T-helper 1 cell treated with Interleukin-12 subunit alpha and Interleukin-12 subunit beta and Interleukin-4 antibody, amounts not matched to agents 30 ng/mL and 1 ng/mL, for 36 hours (primary cell): Measurements from ENCODE around the gene SCAF11. TPM values are rescaled to one million over a fixed set of nuclear protein-coding genes. Genes with fewer than 3 reads are reported as not detected.

ENCODE experiments used
- intact Hi-C: fragments of 100-400 bp; cut with micrococcal nuclease; formaldehyde crosslinking; loops from one replicate; pipeline ENCODE4 v1.15.1; 2024
- total RNA-seq: library from RNA; stranded (reverse); gene quantifications from 2 replicates; pipeline ENCODE4 v1.2.3, GENCODE V29; 2022

Gene SCAF11
- total RNA-seq, 1 donor from 2014 or later, result 164 TPM

DNA sequence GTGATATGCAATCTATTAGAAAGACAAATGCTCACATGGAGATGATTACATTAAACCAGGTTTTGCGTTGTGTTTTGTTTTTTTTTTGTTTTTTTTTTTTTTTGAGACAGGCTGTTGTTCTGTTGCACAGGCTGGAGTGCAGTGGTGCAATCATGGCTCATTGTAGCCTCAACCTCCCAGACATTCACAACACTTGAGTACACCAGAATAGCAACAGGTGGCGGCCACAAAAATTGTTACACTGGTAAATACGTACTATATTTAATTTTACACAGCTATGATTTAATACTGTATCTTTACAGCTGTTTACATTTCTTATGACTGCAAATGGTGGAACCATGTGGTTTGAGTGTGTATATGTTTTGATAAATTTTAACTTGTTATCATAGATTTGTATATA, 60.0 kb downstream of the SCAF11 start:
- intact Hi-C loops, result loop anchor here (10.0 kb wide), 1 partner anchor 386 kb away; no protein-coding TSS in a partner anchor

GRCh38 chr12:45928309-45928708, 62.1 kb downstream of the SCAF11 start:
- intact Hi-C loops, result no loop called here

DNA sequence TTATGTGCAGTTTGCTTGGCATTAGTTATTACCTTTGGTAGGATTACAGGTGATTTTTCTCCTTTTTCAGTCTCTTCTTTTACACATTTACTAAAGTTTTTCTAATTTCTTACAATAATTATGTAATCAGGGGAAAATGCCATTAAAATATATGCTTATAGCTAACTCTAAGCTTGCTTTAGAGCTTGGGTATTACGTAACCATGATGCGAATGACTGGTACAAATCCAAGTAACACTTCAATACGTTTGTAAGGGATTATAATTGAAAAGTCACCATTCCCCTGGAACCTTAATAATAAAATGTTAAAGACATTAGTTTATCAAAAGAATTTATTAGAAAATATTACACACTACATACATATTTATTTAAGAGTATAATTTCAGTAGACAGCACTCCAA, 71.6 kb downstream of the SCAF11 start:
- intact Hi-C loops, result no loop called here

- intact Hi-C loops, result no loop called here
Measured at GRCh38 chr12:45915405-45915804, 75.0 kb downstream of the SCAF11 start.

DNA sequence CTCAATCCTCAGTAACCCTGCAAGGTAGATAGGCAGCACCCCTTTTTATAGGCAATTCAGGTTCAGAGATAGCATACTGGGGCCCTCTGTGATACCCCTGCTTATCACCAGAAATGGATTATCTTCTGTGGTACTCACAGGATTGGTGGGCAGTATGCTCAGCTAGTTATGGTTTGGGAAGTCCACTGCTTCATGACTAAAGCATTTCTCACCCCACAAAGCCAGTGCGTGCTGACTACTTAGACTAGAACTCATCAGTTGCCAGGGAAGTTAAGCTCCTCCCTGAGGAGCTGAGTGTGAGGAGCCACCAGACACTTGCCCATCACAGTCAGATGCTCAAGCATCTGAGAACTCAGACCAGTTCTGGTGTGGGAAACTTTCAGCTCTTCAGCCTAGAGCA, 76.3 kb downstream of the SCAF11 start:
- intact Hi-C loops, result no loop called here

- intact Hi-C loops, result no loop called here
Measured at GRCh38 chr12:45913631-45914030, 76.7 kb downstream of the SCAF11 start.

DNA sequence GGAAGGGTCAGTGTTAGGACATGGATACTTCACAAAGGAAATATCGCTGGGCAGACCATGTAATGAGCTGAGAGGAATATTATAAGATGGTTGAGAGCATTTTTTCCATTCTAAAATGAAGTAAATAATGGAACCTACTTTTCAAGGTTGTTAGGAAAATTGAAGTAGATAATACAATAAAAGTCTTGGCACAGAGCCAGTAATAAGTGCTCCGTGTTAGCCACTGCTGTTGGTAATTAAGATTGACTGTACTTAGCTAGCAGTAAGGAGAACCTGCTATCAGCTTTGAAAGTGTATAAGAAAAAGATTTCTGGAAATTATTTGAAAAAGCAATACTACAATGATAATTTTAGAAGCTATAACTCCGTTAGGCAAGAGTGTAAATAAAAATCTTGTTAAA, 77.6 kb downstream of the SCAF11 start:
- intact Hi-C loops, result no loop called here

- intact Hi-C loops, result no loop called here
Measured at GRCh38 chr12:45909041-45909713, 81.2 kb downstream of the SCAF11 start.

DNA sequence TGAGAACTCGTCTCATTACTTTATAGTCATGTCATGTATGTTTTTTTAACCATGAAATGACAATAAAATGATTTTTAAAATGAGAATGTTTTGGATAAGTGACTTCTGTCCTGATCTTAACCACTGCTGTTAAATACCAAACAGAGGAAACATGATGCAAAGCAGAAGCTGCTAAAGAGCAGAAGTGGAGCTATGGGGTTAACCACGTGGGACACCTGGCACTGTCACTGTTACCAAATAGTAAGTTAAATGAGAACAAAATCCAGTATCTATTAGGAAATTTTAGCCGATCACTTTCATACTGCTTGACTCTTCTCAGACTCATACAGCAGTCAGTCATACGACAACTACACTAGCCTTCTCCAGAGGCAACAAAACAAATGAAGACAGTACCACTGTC, 82.4 kb downstream of the SCAF11 start:
- intact Hi-C loops, result no loop called here

- intact Hi-C loops, result no loop called here
Measured at GRCh38 chr12:45898094-45898493, 92.3 kb downstream of the SCAF11 start.

DNA sequence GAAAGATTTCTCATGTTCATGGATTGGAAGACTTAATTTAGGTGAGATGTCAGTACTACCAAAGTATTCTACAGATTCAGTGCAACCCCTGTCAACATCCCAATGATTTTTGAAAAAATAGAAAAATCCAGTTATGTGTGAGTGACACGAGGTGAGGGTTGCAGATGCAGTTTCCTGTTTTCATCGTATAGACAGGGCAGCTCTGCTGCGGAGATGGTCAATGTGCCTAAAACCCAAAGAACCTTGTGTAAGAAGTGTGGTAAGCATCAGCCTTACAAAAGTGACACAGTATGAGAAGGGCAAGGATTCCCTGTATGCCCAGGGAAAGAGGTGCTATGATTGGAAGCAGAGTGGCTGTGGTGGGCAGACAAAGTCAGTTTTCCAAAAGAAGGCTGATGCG, 94.4 kb downstream of the SCAF11 start:
- intact Hi-C loops, result no loop called here

DNA sequence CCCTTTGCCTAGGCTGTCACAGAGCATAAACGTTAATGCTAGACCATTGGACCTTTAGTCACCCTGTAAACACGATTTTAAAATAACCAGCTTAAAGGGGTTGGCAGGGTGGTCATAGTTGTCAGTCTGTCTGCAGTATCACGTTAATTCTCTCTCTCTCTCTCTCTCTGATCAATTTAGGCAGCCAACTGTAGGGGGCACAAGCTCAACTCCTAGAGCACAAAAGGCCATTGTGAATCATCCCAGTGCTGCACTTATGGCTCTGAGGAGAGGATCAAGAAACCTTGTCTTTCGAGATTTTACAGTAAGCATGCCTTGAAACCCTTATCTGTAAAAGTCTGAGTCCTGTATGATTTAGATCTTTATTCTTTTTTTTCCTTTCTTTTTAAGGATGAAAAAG, 97.1 kb downstream of the SCAF11 start:
- intact Hi-C loops, result no loop called here

GRCh38 chr12:45890276-45890675, 100.1 kb downstream of the SCAF11 start:
- intact Hi-C loops, result no loop called here

DNA sequence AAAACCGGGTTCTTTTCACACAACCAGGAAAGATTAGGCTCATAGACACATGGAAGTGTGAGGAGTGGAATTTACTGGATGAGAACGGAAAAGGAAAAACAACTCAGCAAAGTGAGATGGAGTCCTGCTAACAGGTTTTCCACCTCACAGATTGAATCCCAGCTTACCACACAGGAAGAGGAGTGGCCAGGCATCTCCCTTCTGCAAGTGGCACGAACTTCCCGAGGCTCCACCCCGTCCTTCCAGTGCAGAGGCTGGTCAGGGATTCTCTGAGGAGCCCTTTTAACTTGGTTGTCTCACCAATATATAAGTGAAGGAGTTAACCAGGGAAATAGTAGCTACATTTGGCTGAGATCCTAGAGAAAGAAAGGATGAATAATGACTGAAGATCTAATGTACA, 102.8 kb downstream of the SCAF11 start:
- intact Hi-C loops, result no loop called here

GRCh38 chr12:45886685-45887084, 103.7 kb downstream of the SCAF11 start:
- intact Hi-C loops, result no loop called here

GRCh38 chr12:45883187-45883586, 107.2 kb downstream of the SCAF11 start:
- intact Hi-C loops, result no loop called here

GRCh38 chr12:45880533-45880932, 109.8 kb downstream of the SCAF11 start:
- intact Hi-C loops, result no loop called here

DNA sequence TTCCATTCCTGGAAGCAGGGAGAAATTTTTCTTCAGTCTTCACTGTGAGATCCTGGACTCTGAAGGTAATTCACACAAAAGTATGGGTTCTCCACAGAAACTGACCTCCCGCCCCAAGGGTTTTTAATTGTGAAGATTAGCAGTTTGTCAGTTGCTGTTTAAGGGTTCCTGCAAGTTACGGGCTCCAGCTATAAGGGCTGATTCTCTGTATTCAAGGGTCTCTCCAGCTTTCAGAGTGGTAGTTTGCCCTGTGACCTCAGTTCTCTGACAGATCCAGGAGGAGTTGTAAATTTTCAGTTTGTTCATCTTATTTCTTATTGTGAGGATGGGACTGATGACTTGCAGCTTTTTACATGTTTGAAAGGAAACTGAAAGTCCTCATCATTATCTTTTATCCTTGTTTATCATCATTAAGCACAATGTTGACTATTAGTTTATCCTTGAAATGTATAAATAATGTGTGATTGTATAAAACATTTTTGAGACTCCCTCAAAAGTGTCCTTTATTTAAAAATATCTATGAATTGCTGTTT, 110.9 kb downstream of the SCAF11 start:
- intact Hi-C loops, result loop anchor here (2.0 kb wide), 1 partner anchor 111 kb away; the partner anchor contains the start of gene SCAF11

- intact Hi-C loops, result loop anchor here (1.0 to 2.0 kb wide), 2 partner anchors 14 to 112 kb away; partner anchors contain the start of gene SCAF11
Measured at GRCh38 chr12:45878630-45879255, 111.6 kb downstream of the SCAF11 start.

DNA sequence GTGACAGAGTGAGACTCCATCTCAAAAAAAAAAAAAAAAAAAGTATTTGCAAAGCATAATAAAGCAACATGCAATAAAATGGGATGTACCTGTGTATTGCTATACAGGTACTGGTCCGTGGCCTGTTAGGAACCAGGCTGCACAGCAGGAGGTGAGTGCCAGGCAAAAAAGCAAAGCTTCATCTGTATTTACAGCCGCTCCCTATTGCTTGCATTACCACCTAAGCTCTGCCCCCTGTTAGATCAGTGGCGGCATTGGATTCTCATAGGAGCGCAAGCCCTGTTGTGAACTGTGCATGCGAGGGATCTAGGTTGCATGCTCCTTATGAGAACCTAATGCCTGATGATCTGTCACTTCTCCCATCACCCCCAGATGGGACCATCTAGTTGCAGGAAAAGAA, 113.3 kb downstream of the SCAF11 start:
- intact Hi-C loops, result no loop called here

DNA sequence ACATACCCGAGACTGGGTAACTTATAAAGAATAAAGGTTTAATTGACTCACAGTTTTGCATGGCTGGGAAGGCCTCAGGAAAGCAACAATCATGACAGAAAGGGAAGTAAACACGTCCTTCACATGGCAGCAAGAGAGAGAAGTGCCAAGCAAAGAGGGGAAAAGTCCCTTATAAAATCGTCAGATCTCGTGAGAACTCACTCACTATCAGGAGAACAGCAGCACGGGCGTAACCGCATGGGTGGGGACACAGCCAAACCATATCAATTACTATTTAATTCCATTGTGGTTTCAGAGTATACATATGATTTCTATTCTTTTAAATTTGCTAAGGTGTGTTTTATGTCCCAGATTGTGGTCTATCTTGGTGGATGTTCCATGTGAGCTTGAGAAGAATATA, 117.9 kb downstream of the SCAF11 start:
- intact Hi-C loops, result no loop called here
